Immature natural killer cell (primary cell): ENCODE results near the gene AQP9. TPM values are rescaled to one million over a fixed set of nuclear protein-coding genes. Genes with fewer than 3 reads are reported as not detected.

Experiments used
- DNase-seq, 3 donors: peaks; one replicate each; pipeline ENCODE4 v3.0.0; 2022; ENCODE audit warnings: mixed read lengths in 1 of 3
- H3K27ac Mint-ChIP-seq, 6 donors: one replicate each; pipeline ENCODE4 v1.8.0; 2020; ENCODE audit warnings: mixed read lengths in 6 of 6, mild to moderate bottlenecking in 5 of 6, inconsistent platforms in 4 of 6, moderate library complexity in 3 of 6
- H3K27me3 Mint-ChIP-seq, 3 donors: one replicate each; pipeline ENCODE4 v1.8.0; 2020 to 2021; ENCODE audit warnings: low read depth in 3 of 3, mild to moderate bottlenecking in 3 of 3, mixed read lengths in 3 of 3, moderate library complexity in 3 of 3, inconsistent platforms in 1 of 3
- H3K36me3 Mint-ChIP-seq, 3 donors: one replicate each; pipeline ENCODE4 v1.8.0; 2020; ENCODE audit warnings: mixed read lengths in 3 of 3, inconsistent platforms in 2 of 3, mild to moderate bottlenecking in 2 of 3
- H3K4me1 Mint-ChIP-seq, 2 donors: one replicate each; pipeline ENCODE4 v1.8.0; 2020; ENCODE audit warnings: inconsistent platforms in 2 of 2, mild to moderate bottlenecking in 2 of 2, mixed read lengths in 2 of 2, moderate library complexity in 1 of 2
- H3K4me3 Mint-ChIP-seq, 5 donors: one replicate each; pipeline ENCODE4 v1.8.0; 2020; ENCODE audit warnings: mild to moderate bottlenecking in 5 of 5, mixed read lengths in 5 of 5, inconsistent platforms in 3 of 5, moderate library complexity in 3 of 5
- H3K9me3 Mint-ChIP-seq, 6 donors: one replicate each; pipeline ENCODE4 v1.8.0; 2020; ENCODE audit warnings: mild to moderate bottlenecking in 6 of 6, mixed read lengths in 6 of 6, inconsistent platforms in 4 of 6, moderate library complexity in 3 of 6
- polyA plus RNA-seq, 3 donors: library from polyadenylated mRNA; unstranded; fragments of 300-500 nt; fragmentation: Illumina TruSeq; gene quantifications; one replicate each; pipeline ENCODE4 v1.2.3, GENCODE V29; 2021

The AQP9 gene
- polyA plus RNA-seq, 3 donors from 2014 or later = not detected

GRCh38 chr15:58124585-58124984 lies 13.6 kb upstream of the AQP9 start:
- no peak for DNase-seq
- H3K27ac Mint-ChIP-seq = no peak overlapping the region
- H3K4me1 Mint-ChIP-seq = no peaks in the 10 kb centered on the region
- peaks cover 0 to 12% (median 9%) of the 10 kb centered on the region in 6 donors for H3K9me3 Mint-ChIP-seq
- H3K27me3 Mint-ChIP-seq = peaks cover 0 to 15% (median 3%) of the 10 kb centered on the region in 3 donors
- no peak overlapping the region for H3K4me3 Mint-ChIP-seq
- H3K36me3 Mint-ChIP-seq = peaks cover 0 to 3% (median 3%) of the 10 kb centered on the region in 3 donors

DNA sequence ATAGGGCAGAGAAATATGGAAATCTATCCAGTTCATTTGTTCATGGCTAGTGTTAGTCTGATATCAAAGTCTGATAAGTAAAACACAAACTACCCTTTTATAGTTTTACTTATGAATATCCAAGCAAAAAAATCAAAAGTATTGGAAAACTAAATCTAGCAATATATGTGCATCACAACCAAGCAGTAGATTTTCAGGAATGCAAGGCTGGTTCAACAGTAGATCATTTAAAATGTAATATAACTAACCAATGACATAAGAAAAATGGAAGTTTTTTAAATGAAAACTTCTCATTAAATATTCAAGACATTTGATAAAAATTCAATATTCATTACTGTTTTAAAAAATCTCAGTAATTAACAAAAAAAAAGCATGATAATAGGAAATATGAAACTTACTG lies 12.8 kb upstream of the AQP9 start:
- Mint-ChIP-seq H3K4me1 (no peaks in the 10 kb centered on the region), H3K4me3 (no peak overlapping the region), H3K27ac (no peak overlapping the region), H3K9me3 (peaks cover 0 to 12% (median 9%) of the 10 kb centered on the region in 6 donors), H3K27me3 (peaks cover 0 to 15% (median 3%) of the 10 kb centered on the region in 3 donors), H3K36me3 (peaks cover 0 to 3% (median 3%) of the 10 kb centered on the region in 3 donors)
- DNase-seq = no peak

DNA sequence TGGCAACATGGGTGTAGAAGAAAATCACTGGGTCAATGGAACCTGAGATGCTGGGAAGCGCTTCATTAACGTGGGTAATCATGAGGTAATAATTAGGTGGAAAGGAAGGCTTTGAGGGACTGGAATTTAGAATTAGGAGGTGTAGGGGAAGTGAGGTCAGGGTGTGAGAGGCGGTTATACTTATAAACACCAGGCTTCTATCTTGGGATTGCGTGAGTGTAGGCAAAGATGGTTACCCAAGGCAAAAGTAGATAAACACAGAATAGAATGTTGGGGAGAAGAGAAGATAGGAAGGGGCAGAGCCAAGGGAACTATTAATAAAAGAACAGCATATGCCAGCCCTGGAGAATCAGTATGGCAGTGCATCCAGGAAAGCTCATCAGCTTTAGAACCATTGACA lies 3.3 kb upstream of the AQP9 start:
- Mint-ChIP-seq H3K9me3 (peaks cover 0 to 1% (median 0%) of the 10 kb centered on the region in 6 donors), H3K27me3 (peaks cover 6 to 16% (median 10%) of the 10 kb centered on the region in 3 donors), H3K4me3 (no peak overlapping the region), H3K27ac (no peak overlapping the region), H3K36me3 (no peaks in the 10 kb centered on the region), H3K4me1 (no peaks in the 10 kb centered on the region)
- no peak for DNase-seq

DNA sequence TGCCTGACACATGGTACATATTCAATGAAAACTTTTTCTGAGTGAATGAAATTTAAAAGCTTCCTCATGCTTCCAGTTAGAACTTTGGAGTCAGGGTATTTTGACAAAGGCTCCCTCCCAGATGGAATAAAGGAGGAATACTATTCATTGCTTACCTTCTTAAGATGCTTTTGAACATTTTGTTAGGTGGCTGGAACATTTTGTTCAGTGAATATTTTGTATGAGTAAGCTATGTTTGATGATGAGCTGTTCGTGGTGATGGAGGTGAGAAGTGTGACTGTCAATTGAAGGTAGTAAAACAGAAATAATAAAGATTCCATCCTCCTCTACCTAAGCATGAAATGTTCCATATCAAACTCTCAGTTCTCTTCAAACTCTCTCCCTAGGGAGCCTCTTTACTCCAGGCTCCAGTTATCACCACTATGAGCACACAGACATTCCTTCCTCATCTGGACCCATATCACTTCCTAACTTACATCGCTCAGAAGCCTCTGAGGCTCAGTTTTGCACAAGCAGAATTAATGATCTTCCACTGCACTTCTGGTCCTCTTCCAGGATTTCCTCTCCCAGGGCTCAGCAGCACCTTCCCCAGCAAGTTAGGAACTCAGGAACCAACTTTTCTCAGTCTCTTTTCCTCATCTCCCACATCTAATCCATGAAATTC lies 2.5 kb upstream of the AQP9 start:
- no peak for DNase-seq
- H3K4me3 Mint-ChIP-seq = no peak overlapping the region
- H3K9me3 Mint-ChIP-seq = peaks cover 0 to 1% (median 0%) of the 10 kb centered on the region in 6 donors
- H3K27me3 Mint-ChIP-seq = peaks cover 6 to 16% (median 11%) of the 10 kb centered on the region in 3 donors
- H3K27ac Mint-ChIP-seq = no peak overlapping the region
- H3K4me1 Mint-ChIP-seq = no peaks in the 10 kb centered on the region
- no peaks in the 10 kb centered on the region for H3K36me3 Mint-ChIP-seq

DNA sequence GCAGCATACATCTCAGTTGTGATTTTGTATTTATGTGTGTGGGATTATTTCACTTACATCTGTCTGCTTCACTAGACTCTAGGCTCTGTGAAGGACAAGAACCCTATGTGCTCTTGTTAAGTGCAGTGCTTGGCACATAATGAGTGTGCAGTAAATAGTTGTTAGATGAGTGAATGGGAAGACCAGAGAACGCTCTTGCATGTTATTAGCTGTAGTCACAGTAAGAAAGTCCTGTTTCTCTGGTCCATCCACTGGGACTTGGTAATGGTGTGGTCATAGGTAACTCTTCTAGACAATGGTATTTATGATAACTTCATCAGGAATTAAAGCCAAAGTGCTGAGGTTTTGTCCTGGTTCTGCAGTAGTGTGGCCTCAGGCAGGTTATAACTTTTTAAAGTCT lies 1.4 kb upstream of the AQP9 start:
- no peak for DNase-seq
- H3K9me3 Mint-ChIP-seq = peaks cover 0 to 1% (median 0%) of the 10 kb centered on the region in 6 donors
- no peak overlapping the region for H3K27ac Mint-ChIP-seq
- no peak overlapping the region for H3K4me3 Mint-ChIP-seq
- no peaks in the 10 kb centered on the region for H3K36me3 Mint-ChIP-seq
- peaks cover 6 to 16% (median 15%) of the 10 kb centered on the region in 3 donors for H3K27me3 Mint-ChIP-seq
- no peaks in the 10 kb centered on the region for H3K4me1 Mint-ChIP-seq

DNA sequence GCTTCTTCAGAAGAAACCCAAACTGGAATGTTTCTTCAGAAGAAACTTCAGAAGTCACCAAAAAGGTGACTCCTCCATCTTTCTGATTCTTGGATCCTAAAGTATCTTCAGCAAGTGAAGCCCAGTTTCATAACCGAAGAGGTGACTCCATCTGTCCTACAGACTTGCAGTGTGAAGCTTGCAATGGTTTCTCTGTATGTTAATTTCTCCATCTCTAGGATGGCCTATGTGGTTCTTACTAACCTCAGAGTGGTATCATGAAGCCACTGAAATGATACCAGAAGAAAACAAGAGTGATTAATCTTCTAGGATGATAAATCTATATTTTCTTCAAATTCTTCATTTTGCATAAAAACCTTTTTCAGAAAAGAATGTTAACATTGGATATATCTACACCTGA lies 495 bp upstream of the AQP9 start:
- Mint-ChIP-seq H3K4me1 (no peaks in the 10 kb centered on the region), H3K9me3 (peaks cover 0 to 1% (median 0%) of the 10 kb centered on the region in 6 donors), H3K36me3 (no peaks in the 10 kb centered on the region), H3K27ac (no peak overlapping the region), H3K27me3 (peaks cover 6 to 15% (median 12%) of the 10 kb centered on the region in 3 donors), H3K4me3 (no peak overlapping the region)
- DNase-seq = no peak

GRCh38 chr15:58139276-58139988 lies 1.3 kb downstream of the AQP9 start:
- H3K4me3 Mint-ChIP-seq = no peak overlapping the region
- peaks cover 2 to 13% (median 13%) of the 10 kb centered on the region in 3 donors for H3K27me3 Mint-ChIP-seq
- no peak overlapping the region for H3K27ac Mint-ChIP-seq
- no peak for DNase-seq
- no peaks in the 10 kb centered on the region for H3K36me3 Mint-ChIP-seq
- no peaks in the 10 kb centered on the region for H3K4me1 Mint-ChIP-seq
- H3K9me3 Mint-ChIP-seq = no peaks in the 10 kb centered on the region

- no peak for DNase-seq
- peaks cover 1 to 14% (median 9%) of the 10 kb centered on the region in 3 donors for H3K27me3 Mint-ChIP-seq
- no peak overlapping the region for H3K4me3 Mint-ChIP-seq
- no peaks in the 10 kb centered on the region for H3K36me3 Mint-ChIP-seq
- H3K4me1 Mint-ChIP-seq = no peaks in the 10 kb centered on the region
- H3K9me3 Mint-ChIP-seq = no peaks in the 10 kb centered on the region
- no peak overlapping the region for H3K27ac Mint-ChIP-seq
Measured at GRCh38 chr15:58139989-58140522, 1.9 kb downstream of the AQP9 start.

GRCh38 chr15:58141894-58142293 lies 3.7 kb downstream of the AQP9 start:
- Mint-ChIP-seq H3K4me1 (no peaks in the 10 kb centered on the region), H3K27ac (no peak overlapping the region), H3K36me3 (no peaks in the 10 kb centered on the region), H3K4me3 (no peak overlapping the region), H3K27me3 (peaks cover 1 to 19% (median 6%) of the 10 kb centered on the region in 3 donors), H3K9me3 (no peaks in the 10 kb centered on the region)
- no peak for DNase-seq

DNA sequence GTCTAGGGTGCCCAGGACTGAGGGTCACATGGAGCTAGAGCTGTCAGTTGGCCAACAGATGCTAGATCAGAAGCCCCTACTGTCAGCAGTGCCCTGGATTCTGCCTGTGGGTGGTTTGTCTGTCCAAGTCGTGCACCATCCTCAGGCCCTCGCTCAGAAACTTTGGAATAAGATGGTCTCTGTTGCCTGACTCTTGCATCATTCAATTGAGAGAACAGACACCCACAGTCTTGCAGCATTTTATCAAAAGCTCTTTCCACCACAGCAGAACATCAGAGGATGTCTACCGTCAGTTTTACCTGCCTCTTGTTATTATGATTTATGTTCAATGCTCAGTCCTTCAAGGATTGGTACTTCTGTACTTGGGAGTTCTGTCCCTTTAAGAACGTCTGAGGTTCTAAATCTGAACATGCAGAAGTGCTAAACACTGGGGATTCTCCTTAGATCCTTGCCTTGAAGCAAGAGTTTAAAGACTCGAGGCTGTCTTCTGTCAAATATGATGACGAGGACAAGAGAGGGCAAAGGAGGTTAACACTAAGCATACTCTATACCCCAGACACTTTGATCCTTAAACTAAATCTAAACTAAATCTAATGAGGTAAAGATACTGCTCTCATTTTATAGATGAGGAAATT lies 4.8 kb downstream of the AQP9 start:
- H3K36me3 Mint-ChIP-seq = no peaks in the 10 kb centered on the region
- no peaks in the 10 kb centered on the region for H3K9me3 Mint-ChIP-seq
- peaks cover 1 to 13% (median 6%) of the 10 kb centered on the region in 3 donors for H3K27me3 Mint-ChIP-seq
- DNase-seq = no peak
- H3K27ac Mint-ChIP-seq = no peak overlapping the region
- H3K4me1 Mint-ChIP-seq = no peaks in the 10 kb centered on the region
- no peak overlapping the region for H3K4me3 Mint-ChIP-seq

DNA sequence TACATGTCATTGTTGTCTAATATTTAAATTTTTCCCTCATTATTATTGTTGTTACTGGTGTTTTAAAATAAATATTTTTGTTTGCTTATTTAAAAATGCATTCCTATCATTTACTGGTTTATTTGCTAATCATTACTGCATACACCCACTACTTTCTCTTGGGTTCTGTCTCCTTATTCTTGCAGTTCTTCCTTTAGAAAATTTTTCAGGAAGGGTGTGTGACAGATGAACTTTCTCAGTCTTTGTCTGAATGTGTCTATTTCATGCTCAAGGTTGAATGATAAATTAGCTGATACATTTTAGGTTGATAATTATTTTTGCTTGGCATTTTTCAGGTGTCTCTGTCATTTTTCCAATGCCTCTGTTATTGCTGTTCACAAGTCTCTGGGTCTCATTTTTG lies 7.4 kb downstream of the AQP9 start:
- H3K27ac Mint-ChIP-seq = no peak overlapping the region
- H3K4me3 Mint-ChIP-seq = no peak overlapping the region
- no peaks in the 10 kb centered on the region for H3K9me3 Mint-ChIP-seq
- H3K36me3 Mint-ChIP-seq = no peaks in the 10 kb centered on the region
- no peaks in the 10 kb centered on the region for H3K4me1 Mint-ChIP-seq
- peaks cover 1 to 12% (median 6%) of the 10 kb centered on the region in 3 donors for H3K27me3 Mint-ChIP-seq
- DNase-seq = no peak

- Mint-ChIP-seq H3K9me3 (no peaks in the 10 kb centered on the region), H3K27ac (no peak overlapping the region), H3K27me3 (peaks cover 1 to 9% (median 6%) of the 10 kb centered on the region in 3 donors), H3K4me1 (no peaks in the 10 kb centered on the region), H3K4me3 (no peak overlapping the region), H3K36me3 (no peaks in the 10 kb centered on the region)
- DNase-seq = no peak
Measured at GRCh38 chr15:58146211-58146610, 8.0 kb downstream of the AQP9 start.

GRCh38 chr15:58146749-58147148 lies 8.6 kb downstream of the AQP9 start:
- no peak for DNase-seq
- Mint-ChIP-seq H3K36me3 (no peaks in the 10 kb centered on the region), H3K4me3 (no peak overlapping the region), H3K9me3 (no peaks in the 10 kb centered on the region), H3K27me3 (peaks cover 1 to 8% (median 6%) of the 10 kb centered on the region in 3 donors), H3K27ac (no peak overlapping the region), H3K4me1 (no peaks in the 10 kb centered on the region)

DNA sequence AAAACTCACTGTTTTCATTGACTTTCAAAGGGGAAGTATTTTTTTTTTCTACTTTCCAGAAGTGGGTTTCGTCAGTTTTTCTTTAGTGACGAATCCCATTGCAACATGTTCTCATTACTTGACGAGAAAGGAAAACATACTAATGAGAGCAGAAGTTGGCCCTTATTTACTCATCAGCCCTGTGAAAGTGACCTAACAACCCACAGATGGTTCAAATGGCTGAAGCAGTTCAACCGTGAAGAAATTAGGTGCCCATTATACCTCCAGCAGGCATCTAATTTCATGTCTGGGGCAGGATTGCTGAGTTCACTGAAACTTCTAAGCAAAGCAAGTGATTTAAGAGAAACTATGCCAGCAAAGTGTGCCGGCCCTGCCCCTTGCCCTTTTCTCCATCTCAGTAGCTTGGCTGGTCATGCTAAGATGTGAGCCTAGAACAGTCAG lies 9.0 kb downstream of the AQP9 start:
- peaks cover 1 to 8% (median 6%) of the 10 kb centered on the region in 3 donors for H3K27me3 Mint-ChIP-seq
- DNase-seq = no peak
- no peak overlapping the region for H3K4me3 Mint-ChIP-seq
- no peaks in the 10 kb centered on the region for H3K9me3 Mint-ChIP-seq
- no peaks in the 10 kb centered on the region for H3K4me1 Mint-ChIP-seq
- no peaks in the 10 kb centered on the region for H3K36me3 Mint-ChIP-seq
- no peak overlapping the region for H3K27ac Mint-ChIP-seq
